Muscle of back (tissue), 11 donors: Measurements from ENCODE around the gene LCE1D. TPM values are rescaled to one million over a fixed set of nuclear protein-coding genes. Genes with fewer than 3 reads are reported as not detected.

Experiments used
- DNase-seq, 3 donors: peaks; one replicate each; pipeline versions ENCODE4 v3.0.0 to v3.0.0-alpha.2; 2013
- polyA plus RNA-seq, 10 donors: library from polyadenylated mRNA; unstranded; fragments of 120-200 nt; gene quantifications; one replicate each; pipeline ENCODE4 v1.2.1, GENCODE V29; 2013; ENCODE audit not compliant: insufficient read length in 10 of 10

Gene LCE1D
- polyA plus RNA-seq, 10 donors, result not detected

DNA sequence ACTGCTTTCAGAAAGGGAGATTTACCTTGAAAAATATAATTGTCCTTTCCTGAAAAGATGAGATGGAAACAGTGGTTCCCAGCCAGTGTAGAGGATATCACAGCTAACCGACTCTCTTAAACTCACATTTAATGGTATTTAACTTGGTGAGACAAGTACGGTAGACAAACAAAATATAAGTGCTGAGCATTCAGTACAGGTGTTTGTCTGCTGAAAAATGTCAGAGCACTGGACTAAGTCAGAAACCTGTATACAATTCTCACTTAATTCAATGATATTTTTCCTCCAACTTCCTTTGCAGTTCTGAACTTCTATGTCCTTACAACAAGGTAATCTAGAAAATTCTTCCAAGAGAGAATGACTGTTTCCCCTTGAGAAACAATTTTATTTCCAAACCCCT is 15.2 kb downstream of the LCE1D start, which contains the start of gene LCE1B:
TSS of gene LCE1B (plus strand) at position 301 of the 400 bp plus-strand sequence. CDS start 476 bp downstream, outside the sequence.
- no peak for DNase-seq

DNA sequence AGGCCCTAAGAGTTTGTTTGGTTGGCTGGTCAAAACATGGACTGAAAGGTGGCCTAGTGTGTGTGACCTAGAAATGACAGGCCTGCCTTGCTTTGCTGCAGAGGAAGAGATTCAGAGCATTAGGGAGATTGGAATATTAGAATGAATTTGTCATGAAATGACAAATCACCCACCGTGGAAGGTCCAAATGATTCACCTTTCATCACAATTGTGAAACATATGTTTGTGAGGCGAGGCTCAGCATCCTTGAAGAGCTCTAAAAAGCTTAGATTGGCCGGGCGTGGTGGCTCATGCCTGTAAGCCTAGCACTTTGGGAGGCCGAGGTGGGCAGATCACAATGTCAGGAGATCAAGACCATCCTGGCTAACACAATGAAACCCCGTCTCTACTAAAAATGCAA is 20.8 kb downstream of the LCE1D start:
- no peak for DNase-seq

DNA sequence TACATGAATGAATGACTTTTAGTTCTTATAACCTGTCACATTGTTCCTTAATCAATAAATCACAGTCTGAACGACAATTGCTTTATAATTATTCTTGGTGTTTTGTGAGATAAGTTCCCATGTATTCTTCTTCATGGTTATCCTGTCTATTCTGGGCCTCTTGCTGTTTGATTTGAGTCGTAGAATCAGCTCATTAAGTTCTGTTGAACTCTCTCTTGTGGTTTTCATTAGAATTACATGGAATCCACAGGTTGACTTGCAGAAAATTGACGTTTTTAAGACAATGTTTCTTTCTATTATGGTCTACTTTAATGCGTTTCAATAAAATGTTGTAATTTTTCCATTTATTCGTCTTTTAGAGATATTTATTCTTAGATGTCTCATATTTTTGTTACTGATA is 26.8 kb downstream of the LCE1D start:
- DNase-seq, result no peak

DNA sequence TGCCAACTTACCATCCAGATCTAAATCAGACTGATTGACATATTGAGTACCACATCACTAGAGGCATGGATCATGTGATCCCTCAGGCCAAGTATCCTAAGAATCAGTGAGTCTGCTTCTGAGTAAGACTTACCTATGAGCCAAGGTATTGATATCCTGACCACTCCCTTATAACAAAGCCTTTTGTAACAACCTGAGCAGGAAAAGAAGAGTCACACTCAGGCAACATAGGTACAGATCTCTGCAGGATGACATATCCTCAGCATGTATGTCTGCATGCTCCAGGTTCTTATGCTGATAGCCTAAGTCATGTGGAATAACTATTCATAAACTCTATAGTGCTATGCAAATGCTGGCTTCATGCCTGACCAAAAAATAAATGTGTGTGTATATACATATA is 28.4 kb downstream of the LCE1D start:
- no peak for DNase-seq

DNA sequence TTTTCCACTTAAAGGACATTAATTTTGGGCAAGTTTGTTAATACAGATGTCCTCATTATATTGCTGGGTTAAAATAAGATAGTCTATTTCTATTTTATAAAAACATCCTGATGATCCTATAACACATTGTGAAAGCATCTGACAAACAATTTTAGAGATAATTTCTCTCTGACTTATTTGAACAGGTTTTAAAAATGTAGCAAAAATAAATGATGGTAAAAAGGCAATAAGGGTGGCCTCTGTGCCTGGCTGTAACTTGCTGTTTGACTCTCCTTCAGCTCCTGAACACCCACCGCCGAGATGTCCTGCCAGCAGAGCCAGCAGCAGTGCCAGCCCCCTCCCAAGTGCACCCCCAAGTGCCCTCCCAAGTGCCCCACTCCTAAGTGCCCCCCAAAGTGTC is 30.7 kb downstream of the LCE1D start, which contains the start of gene LCE1A:
TSS of gene LCE1A (plus strand) at position 301 of the 400 bp plus-strand sequence. CDS start at position 301, 0 bp downstream.
- DNase-seq, result no peak

DNA sequence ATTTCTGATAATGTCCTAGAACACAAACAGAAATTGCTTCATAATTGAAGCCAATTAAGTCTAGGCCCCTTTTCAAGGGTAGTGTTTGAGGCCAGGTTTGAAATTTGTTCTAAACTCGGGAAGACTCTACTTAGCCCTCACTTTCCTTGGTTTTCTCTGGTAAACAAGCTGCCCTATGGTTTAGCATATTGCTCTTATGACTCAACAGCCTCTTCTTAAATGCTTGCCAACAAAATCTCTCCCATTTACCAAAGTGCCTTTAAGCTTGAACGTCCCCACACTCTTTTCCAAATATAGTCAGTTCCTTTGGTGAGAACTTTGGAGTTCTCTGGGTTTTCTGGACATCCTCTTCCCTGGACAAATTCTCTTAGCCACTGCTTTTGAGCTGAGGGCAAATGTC is 40.3 kb downstream of the LCE1D start:
- no peak for DNase-seq

DNA sequence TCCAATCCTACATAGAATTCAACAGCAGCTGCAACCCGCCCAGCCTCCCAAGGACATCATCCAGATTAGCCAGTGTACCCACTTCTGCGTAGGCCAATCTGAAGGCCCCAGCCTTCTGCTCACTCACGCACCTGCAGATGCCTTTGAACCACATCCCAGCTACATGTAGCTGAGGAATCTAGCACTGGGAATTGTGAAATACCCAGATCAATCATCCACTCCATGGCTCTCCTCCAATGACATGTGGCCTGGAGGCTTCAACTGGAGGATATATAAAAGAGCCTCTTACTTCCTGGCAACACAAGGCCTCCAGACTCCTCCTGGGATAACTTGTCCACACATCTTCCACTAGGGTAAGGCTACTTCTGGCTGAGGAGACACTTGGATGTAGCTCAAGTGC is 46.0 kb downstream of the LCE1D start, which contains the start of gene LCE6A:
TSS of gene LCE6A (plus strand) at position 301 of the 400 bp plus-strand sequence. CDS start 665 bp downstream, outside the sequence.
- DNase-seq, result no peak

Other genes starting within 250 kb of the LCE1D start
- not detected for gene LCE3E, start 229.9 kb upstream of the LCE1D start, polyA plus RNA-seq
- gene LCE3D, start 216.2 kb upstream of the LCE1D start, polyA plus RNA-seq, result not detected
- not detected for gene LCE3C, start 196.5 kb upstream of the LCE1D start, polyA plus RNA-seq
- gene LCE3B, start 182.9 kb upstream of the LCE1D start, polyA plus RNA-seq, result not detected
- gene LCE3A, start 173.6 kb upstream of the LCE1D start, polyA plus RNA-seq, result not detected
- not detected for gene LCE2D, start 133.3 kb upstream of the LCE1D start, polyA plus RNA-seq
- gene LCE2C, start 121.4 kb upstream of the LCE1D start, polyA plus RNA-seq, result not detected
- not detected for gene LCE2B, start 110.6 kb upstream of the LCE1D start, polyA plus RNA-seq
- gene LCE2A, start 98.4 kb upstream of the LCE1D start, polyA plus RNA-seq, result not detected
- gene LCE4A, start 88.6 kb upstream of the LCE1D start, polyA plus RNA-seq, result not detected
- not detected for gene KPRP, start 38.7 kb upstream of the LCE1D start, polyA plus RNA-seq
- not detected for gene LCE1F, start 21.6 kb upstream of the LCE1D start, polyA plus RNA-seq
- gene LCE1E, start 10.5 kb upstream of the LCE1D start, polyA plus RNA-seq, result not detected
- not detected for gene LCE1C, start 9.9 kb downstream of the LCE1D start, polyA plus RNA-seq
- gene LCE1B, start 15.2 kb downstream of the LCE1D start, polyA plus RNA-seq, result not detected
- gene LCE1A, start 30.8 kb downstream of the LCE1D start, polyA plus RNA-seq, result not detected
- gene LCE6A, start 46.1 kb downstream of the LCE1D start, polyA plus RNA-seq, result not detected
- gene LCE7A, start 63.3 kb downstream of the LCE1D start, polyA plus RNA-seq, result not detected
- not detected for gene SMCP, start 81.6 kb downstream of the LCE1D start, polyA plus RNA-seq
- gene IVL, start 111.8 kb downstream of the LCE1D start, polyA plus RNA-seq, result 1 to 10 TPM in 2 of 10 donors, under 1 TPM in 2, not detected in 6; 0.05 to 6.0 (median 1.3) TPM
- gene SPRR5, start 150.5 kb downstream of the LCE1D start, polyA plus RNA-seq, result not detected
- not detected for gene SPRR4, start 173.9 kb downstream of the LCE1D start, polyA plus RNA-seq
- 1 to 10 TPM in 1 of 10 donors, not detected in 9; 4.3 TPM for gene SPRR1A, start 187.4 kb downstream of the LCE1D start, polyA plus RNA-seq
- 1 to 10 TPM in 1 of 10 donors, under 1 TPM in 3, not detected in 6; 0.24 to 8.0 (median 0.27) TPM for gene SPRR3, start 205.0 kb downstream of the LCE1D start, polyA plus RNA-seq
- 1 to 10 TPM in 1 of 10 donors, under 1 TPM in 1, not detected in 8; 0.24 to 7.1 TPM for gene SPRR1B, start 234.5 kb downstream of the LCE1D start, polyA plus RNA-seq
- gene SPRR2D, start 244.4 kb downstream of the LCE1D start, polyA plus RNA-seq, result not detected